ENCODE results near the gene TRPM7. TPM values are rescaled to one million over a fixed set of nuclear protein-coding genes. Genes with fewer than 3 reads are reported as not detected.

Gene TRPM7
- total and polyA plus RNA-seq, 2 of the 13 experiments (the other 11 are each of a cell fraction or from before 2014, with no cell fraction given) = 11.0 to 36.0 TPM

- TF ChIP-seq BRCA1 (CRISPR knock-in tag; IDR thresholded peaks at IDR 0.05) (no peak), ZNF598 (CRISPR knock-in tag; IDR thresholded peaks at IDR 0.05; ENCODE audit: borderline replicate concordance) (peak; percentile 51; the same call in 1 of the 2 replicates), NFKB2 (CRISPR knock-in tag; IDR thresholded peaks at IDR 0.05; ENCODE audit: borderline replicate concordance) (no peak; the same call in 1 of the 2 replicates), EEA1 (CRISPR knock-in tag; IDR thresholded peaks at IDR 0.05; ENCODE audit: borderline replicate concordance) (peak; percentile 81; the same call in 1 of the 2 replicates), ZBTB7A (CRISPR knock-in tag; IDR thresholded peaks at IDR 0.05) (0 out of 2 replicates have a peak, but pooled peaks have one; percentile 53), MYPOP (CRISPR knock-in tag; IDR thresholded peaks at IDR 0.05) (peak; percentile 67; the same call in 1 of the 2 replicates), SP5 (CRISPR knock-in tag; IDR thresholded peaks at IDR 0.05; ENCODE audit: borderline replicate concordance, low read depth) (peak; percentile 5; the same call in 1 of the 2 replicates), ZSCAN5A (CRISPR knock-in tag; IDR thresholded peaks at IDR 0.05; ENCODE audit: borderline replicate concordance) (no peak), POLR2G (IDR thresholded peaks at IDR 0.05; ENCODE audit: low read depth, low read length) (peak; percentile 88), CENPT (CRISPR knock-in tag; IDR thresholded peaks at IDR 0.05; ENCODE audit: low read depth) (0 out of 2 replicates have a peak, but pooled peaks have one; percentile 73), HOMEZ (CRISPR knock-in tag; IDR thresholded peaks at IDR 0.05; ENCODE audit: low read depth) (no peak), LRRFIP1 (CRISPR knock-in tag; conservative IDR thresholded peaks at IDR 0.05) (no peak), SUZ12 (IDR thresholded peaks at IDR 0.05; ENCODE audit: low read depth, low read length) (no peak), RFXANK (CRISPR knock-in tag; IDR thresholded peaks at IDR 0.05) (no peak), POLR2AphosphoS5 (IDR thresholded peaks at IDR 0.05; ENCODE audit: low read depth, low read length) (peak; percentile 87), ELF3 (CRISPR knock-in tag; IDR thresholded peaks at IDR 0.05) (no peak), PHF21A (CRISPR knock-in tag; IDR thresholded peaks at IDR 0.05) (no peak), ADNP (CRISPR knock-in tag; IDR thresholded peaks at IDR 0.05) (no peak), ZNF577 (CRISPR knock-in tag; IDR thresholded peaks at IDR 0.05; ENCODE audit: borderline replicate concordance, low read depth) (no peak), HOXA3 (CRISPR knock-in tag; IDR thresholded peaks at IDR 0.05) (peak; percentile 89), SP1 (IDR thresholded peaks at IDR 0.05) (no peak), SP1 (CRISPR knock-in tag; IDR thresholded peaks at IDR 0.05) (peak; percentile 35; the same call in 1 of the 2 replicates), ZNF563 (CRISPR knock-in tag; IDR thresholded peaks at IDR 0.05) (peak; percentile 95), MEIS2 (CRISPR knock-in tag; IDR thresholded peaks at IDR 0.05) (peak; percentile 62; the same call in 1 of the 2 replicates), NR2F2 (IDR thresholded peaks at IDR 0.05; ENCODE audit: borderline replicate concordance, low read depth) (no peak)
Observed at GRCh38 chr15:50686469-50687301, at the start of gene TRPM7 (continued).
